ENCODE data around the gene CAMKK1. TPM values are rescaled to one million over a fixed set of nuclear protein-coding genes. Genes with fewer than 3 reads are reported as not detected.

Gene CAMKK1
- total RNA-seq (5.7 and 6.1 TPM in 2 replicates), polyA plus RNA-seq (4.3 and 4.5 TPM in 2 replicates), polyA minus RNA-seq (3.2 and 5.7 TPM in 2 replicates), Bru-seq, nascent RNA (percentile 39 among the genes with signal in this experiment), BruChase-seq, experiment 1, labeled RNA remaining after a 6-hour chase (percentile 35 among the genes with signal in this experiment), BruChase-seq, experiment 2, labeled RNA remaining after a 2-hour chase (percentile 45 among the genes with signal in this experiment)
- 3.1 and 3.6 TPM in 2 replicates for polyA plus RNA-seq (2011; cell fraction: cytosol; rRNA removed)
- polyA plus RNA-seq (2011; cell fraction: nucleus; rRNA removed), result 12.1 and 12.3 TPM in 2 replicates
- 4.0 and 5.3 TPM in 2 replicates for polyA plus RNA-seq (2012)
- polyA minus RNA-seq (2011; cell fraction: cytosol; rRNA and poly(A)+ RNA removed), result 10.8 TPM
- polyA minus RNA-seq (2011; cell fraction: nucleus; rRNA and poly(A)+ RNA removed), result 4.3 and 5.5 TPM in 2 replicates
- long read RNA-seq, partial matches to known transcripts, result 8 of 15 reads
- long read RNA-seq, other reads (novel, unspliced or antisense), result 5 of 15 reads

DNA sequence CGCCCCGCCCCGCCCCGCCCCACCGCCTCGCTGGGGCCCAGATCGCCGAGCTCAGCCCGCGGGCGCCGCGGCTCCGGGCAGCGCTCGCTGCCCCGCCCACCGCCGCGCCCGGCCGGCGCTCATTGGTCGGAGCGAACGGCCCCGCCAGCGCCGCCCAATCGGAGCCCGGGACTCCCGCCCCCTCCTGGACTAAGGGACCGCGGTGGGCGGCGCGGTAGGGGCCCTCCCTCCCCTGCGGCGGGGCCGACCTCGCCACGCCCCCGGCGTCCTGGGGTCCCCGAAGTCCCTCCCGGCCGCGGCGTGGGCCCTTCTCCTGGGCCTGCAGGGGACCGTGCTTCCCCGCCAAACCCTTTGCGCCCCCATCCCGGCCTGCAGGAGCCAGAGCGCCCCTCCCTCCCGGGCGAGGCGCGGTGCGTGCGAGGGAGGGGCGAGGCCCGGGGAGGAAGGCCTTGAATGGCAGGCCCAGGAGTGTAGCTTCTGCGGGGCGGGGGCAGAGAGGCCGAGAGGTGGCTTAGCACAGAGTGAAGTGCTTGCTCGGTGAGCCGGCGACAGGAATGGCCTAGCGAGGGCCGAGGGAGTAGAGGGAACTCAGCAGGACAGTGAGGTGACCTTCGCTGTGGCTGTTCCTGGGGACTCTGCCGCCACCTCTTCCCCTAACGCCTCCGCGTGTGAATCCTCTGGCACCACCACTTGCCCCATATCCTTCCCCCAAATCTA is at the start of gene CAMKK1:
Gene CAMKK1, minus strand, starts transcription at position 51 of the 717 bp plus-strand sequence. CDS start 7,366 bp downstream, outside the sequence.
- CTCF ChIA-PET, result interaction anchor here (1.0 to 9.2 kb wide), 5 partner anchors 12 to 48 kb away, joined by 3 to 82 read pairs (median 3); partner anchors contain the start of gene NCBP3

More for the DNA sequence above, at the start of gene CAMKK1:
- DNase-seq (ENCODE audit: low read depth, low spot score) (peak; percentile 83), FAIRE-seq (peak; percentile 64)
- dilution Hi-C loops (cut with MboI; ENCODE audit: extremely low pct_ligation_motif_present, low sequenced_read_pairs) (no loop called here), intact Hi-C loops (cut with micrococcal nuclease) (loop anchor here (1.0 to 2.0 kb wide), 2 partner anchors 28 to 47 kb away; partner anchors contain the start of gene NCBP3)
- Histone ChIP-seq H3K79me2 (ENCODE audit: control insufficient read depth, insufficient read depth, low read length) (peaks cover 13% of the 10 kb centered on the region), H3K27ac (ENCODE audit: insufficient read depth, low read depth, low read length) (no peak within 1 kb of the TSS), H3K9me3 (replicated peaks; ENCODE audit: control insufficient read depth, insufficient read depth, low read length) (no peaks in the 10 kb centered on the region), H4K20me1 (replicated peaks; ENCODE audit: control insufficient read depth, extremely low read depth, insufficient read depth, low read length) (no peaks in the 10 kb centered on the region), H3K9me1 (replicated peaks; ENCODE audit: control insufficient read depth, extremely low read depth, insufficient read depth, low read length) (no peaks in the 10 kb centered on the region), H3K4me1 (ENCODE audit: control insufficient read depth, extremely low read depth, insufficient read depth, low read length) (peaks cover 52% of the 10 kb centered on the region), H3K4me3 (replicated peaks in 1 of 3; ENCODE audit: insufficient read depth in 1 of 3, low read depth in 1 of 3, low read length in 3 of 3) (peak within 1 kb of the TSS; percentile 41 to 59 (median 52)), H3K4me2 (ENCODE audit: insufficient read depth, low read length) (peak within 1 kb of the TSS; percentile 45), H3K9ac (replicated peaks; ENCODE audit: extremely low read depth, insufficient read depth, low read length) (no peak within 1 kb of the TSS), H3K36me3 (ENCODE audit: control insufficient read depth in 2 of 2, extremely low read depth in 1 of 2, insufficient read depth in 2 of 2, low read length in 2 of 2) (no peaks in the 10 kb centered on the region), H3K27me3 (ENCODE audit: control insufficient read depth in 2 of 2, insufficient read depth in 2 of 2, low read length in 2 of 2) (no peaks in the 10 kb centered on the region), H2AFZ (ENCODE audit: low read depth, low read length) (peak within 1 kb of the TSS; percentile 71)
- TF ChIP-seq JUN (IDR thresholded peaks at IDR 0.05; ENCODE audit: borderline replicate concordance, insufficient read depth, insufficient read length, low read depth), result no peak
- TF ChIP-seq, protein P1, sequence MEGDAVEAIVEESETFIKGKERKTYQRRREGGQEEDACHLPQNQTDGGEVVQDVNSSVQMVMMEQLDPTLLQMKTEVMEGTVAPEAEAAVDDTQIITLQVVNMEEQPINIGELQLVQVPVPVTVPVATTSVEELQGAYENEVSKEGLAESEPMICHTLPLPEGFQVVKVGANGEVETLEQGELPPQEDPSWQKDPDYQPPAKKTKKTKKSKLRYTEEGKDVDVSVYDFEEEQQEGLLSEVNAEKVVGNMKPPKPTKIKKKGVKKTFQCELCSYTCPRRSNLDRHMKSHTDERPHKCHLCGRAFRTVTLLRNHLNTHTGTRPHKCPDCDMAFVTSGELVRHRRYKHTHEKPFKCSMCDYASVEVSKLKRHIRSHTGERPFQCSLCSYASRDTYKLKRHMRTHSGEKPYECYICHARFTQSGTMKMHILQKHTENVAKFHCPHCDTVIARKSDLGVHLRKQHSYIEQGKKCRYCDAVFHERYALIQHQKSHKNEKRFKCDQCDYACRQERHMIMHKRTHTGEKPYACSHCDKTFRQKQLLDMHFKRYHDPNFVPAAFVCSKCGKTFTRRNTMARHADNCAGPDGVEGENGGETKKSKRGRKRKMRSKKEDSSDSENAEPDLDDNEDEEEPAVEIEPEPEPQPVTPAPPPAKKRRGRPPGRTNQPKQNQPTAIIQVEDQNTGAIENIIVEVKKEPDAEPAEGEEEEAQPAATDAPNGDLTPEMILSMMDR (IDR thresholded peaks at IDR 0.05; ENCODE audit: extremely low read depth in 1 of 2, insufficient read depth in 1 of 2, low read depth in 1 of 2, low read length in 2 of 2), result no peak
- no TSS peak for BruUV-seq (replicated peaks)
- POLR2A ChIA-PET, result no interaction called here

All from endothelial cell of umbilical vein (primary cell).